M059J (cell line): ENCODE data around the gene GTF3C5. TPM values are rescaled to one million over a fixed set of nuclear protein-coding genes. Genes with fewer than 3 reads are reported as not detected.

Experiments
- total RNA-seq: library from RNA; depleted of rRNA; stranded (reverse); fragments of >200 nt; shearing (Covaris generic); gene quantifications from 2 replicates; pipeline ENCODE4 v1.2.3, GENCODE V29; 2014; rRNA removed

GTF3C5 gene
- total RNA-seq, 1 experiment from 2014 or later: 81.1 TPM

Other genes with a start within 250 kb of the GTF3C5 start
- 0.34 TPM in 1 of 2 replicates, not detected in the other for gene AK8, start 152.7 kb upstream of the GTF3C5 start, total RNA-seq
- gene SPACA9, start 152.1 kb upstream of the GTF3C5 start, total RNA-seq: 0.91 and 3.0 TPM in 2 replicates
- gene TSC1, start 86.4 kb upstream of the GTF3C5 start, total RNA-seq: 21.7 and 29.4 TPM in 2 replicates
- gene GFI1B, start 52.3 kb upstream of the GTF3C5 start, total RNA-seq: 0.30 TPM in 1 of 2 replicates, not detected in the other
- 0.17 and 0.39 TPM in 2 replicates for gene CEL, start 31.0 kb downstream of the GTF3C5 start, total RNA-seq
- 6.1 and 11.8 TPM in 2 replicates for gene RALGDS, start 90.2 kb downstream of the GTF3C5 start, total RNA-seq
- 0.05 and 0.44 TPM in 2 replicates for gene GBGT1, start 132.9 kb downstream of the GTF3C5 start, total RNA-seq
- gene OBP2B, start 178.3 kb downstream of the GTF3C5 start, total RNA-seq: not detected in 2 replicates
- gene ABO, start 244.2 kb downstream of the GTF3C5 start, total RNA-seq: not detected in 2 replicates